ENCODE data around the gene NANOS3.
"Not testable (repeated sequence)": the region's sequence is repeated elsewhere in the genome, so short reads cannot be mapped to it uniquely, and the experiment has no call there.

NANOS3 gene

GRCh38 chr19:13920940-13921747 is 44.2 kb downstream of the NANOS3 start:
- no peak for DNase-seq (ENCODE audit: low spot score)

- DNase-seq (ENCODE audit: low spot score), result not testable (repeated sequence)
These were observed 45.2 kb downstream of the NANOS3 start for GRCh38 chr19:13922118-13922517.

- DNase-seq (ENCODE audit: low spot score), result no peak
These were observed 46.5 kb downstream of the NANOS3 start for GRCh38 chr19:13923194-13923987.

DNA sequence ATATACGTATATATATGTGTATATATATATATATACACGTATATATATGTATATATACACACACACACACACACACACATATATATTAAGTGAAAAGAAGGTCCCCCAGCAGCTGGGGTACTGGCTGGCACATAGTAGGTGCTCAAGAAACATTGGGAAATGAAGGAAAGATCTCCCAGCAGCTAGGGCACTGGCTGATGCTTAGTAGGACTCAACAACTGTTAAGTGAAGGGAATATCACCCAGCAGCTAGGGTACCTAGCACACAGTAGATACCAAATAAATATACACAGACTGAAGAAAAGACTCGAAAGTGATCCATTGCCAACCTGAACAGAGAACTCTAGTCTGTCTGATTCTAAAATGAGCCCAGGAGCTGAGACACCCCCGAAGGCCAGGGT is 49.1 kb downstream of the NANOS3 start:
- DNase-seq (ENCODE audit: low spot score), result no peak

DNA sequence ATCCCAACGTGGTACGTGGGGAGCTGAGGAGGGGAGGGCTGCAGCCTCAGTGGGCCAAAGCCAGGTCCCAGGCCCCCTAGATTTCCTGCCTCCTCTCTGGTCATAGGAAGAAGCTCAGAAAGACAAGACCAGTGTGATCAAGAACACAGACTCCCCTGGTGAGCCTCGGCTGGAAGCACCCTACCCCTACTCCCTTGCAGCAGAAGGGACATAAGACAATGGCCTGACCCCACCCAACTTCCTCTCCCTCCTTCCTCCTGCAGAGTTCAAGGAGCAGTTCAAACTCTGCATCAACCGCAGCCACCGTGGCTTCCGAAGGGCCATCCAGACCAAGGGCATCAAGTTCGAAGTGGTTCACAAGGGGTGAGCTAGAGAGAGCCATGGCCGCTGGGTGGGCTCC is 49.8 kb downstream of the NANOS3 start:
- DNase-seq (ENCODE audit: low spot score), result no peak

- DNase-seq (ENCODE audit: low spot score), result no peak
These were observed 52.4 kb downstream of the NANOS3 start for GRCh38 chr19:13929340-13929739.

DNA sequence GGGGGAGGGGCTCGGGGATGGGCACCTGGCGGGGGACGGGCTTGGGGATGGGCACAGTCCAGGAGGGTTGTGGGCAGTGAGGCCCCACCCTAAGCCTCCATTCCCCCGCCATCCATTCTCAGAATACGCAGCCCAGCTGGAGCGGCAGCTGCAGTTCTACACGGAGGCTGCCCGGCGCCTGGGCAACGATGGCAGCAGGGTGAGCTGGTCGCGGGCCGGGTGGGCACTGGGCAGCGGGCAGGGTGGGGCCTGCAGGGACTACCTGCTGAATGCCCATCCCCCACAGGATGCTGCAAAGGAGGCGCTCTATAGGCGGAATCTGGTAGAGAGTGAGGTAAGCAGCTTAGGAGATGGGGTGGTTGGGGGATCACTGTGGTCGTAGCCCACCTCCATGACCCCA is 53.0 kb downstream of the NANOS3 start:
- no peak for DNase-seq (ENCODE audit: low spot score)

All from left forelimb (tissue), 1 donor.